Measurements from ENCODE around the gene GAS6. TPM values are rescaled to one million over a fixed set of nuclear protein-coding genes. Genes with fewer than 3 reads are reported as not detected.

The GAS6 gene
- polyA plus RNA-seq, 1 experiment = 374 TPM

DNA sequence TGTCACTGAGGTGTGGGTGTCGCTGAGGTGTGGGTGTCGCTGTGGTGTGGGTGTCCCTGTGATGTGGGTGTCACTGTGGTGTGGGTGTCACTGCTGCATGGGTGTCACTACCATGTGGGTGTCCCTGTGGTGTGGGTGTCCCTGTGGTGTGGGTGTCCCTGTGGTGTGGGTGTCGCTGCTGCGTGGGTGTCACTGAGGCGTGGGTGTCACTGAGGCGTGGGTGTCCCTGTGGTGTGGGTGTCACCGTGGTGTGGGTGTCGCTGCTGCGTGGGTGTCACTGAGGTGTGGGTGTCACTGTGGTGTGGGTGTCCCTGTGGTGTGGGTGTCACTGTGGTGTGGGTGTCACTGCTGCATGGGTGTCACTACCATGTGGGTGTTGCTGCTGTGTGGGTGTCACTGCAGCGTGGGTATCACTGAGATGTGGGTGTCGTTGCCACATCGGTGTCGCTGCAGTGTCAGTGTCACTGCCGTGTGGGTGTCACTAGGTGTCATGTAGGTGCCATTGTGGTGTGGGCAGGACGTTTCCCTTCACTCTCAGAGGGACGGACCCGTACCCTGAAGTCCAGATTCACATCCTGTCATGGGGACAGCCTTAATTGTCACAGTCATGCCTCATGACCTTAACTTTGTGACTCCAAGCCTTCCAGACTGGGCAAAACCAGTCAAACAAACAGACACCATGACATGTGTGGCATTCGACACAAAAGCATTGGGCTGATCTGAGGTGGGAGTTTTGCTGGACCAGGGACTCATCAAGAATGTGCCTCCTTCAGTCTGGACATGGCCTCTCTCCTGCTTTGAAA is 12.7 kb upstream of the GAS6 start:
- POLR2A ChIA-PET = no interaction called here
- CTCF ChIA-PET = no interaction called here
- no peak for DNase-seq (ENCODE audit: low read depth)
- H3K27me3 ChIP-seq (ENCODE audit: control insufficient read depth, insufficient read depth, low read length) = no peaks in the 10 kb centered on the region
- no peaks in the 10 kb centered on the region for H3K36me3 ChIP-seq (ENCODE audit: control insufficient read depth, insufficient read depth, low read length)
- H3K4me3 ChIP-seq (ENCODE audit: low read depth, low read length) = no peak overlapping the region
- TF ChIP-seq, protein P1, sequence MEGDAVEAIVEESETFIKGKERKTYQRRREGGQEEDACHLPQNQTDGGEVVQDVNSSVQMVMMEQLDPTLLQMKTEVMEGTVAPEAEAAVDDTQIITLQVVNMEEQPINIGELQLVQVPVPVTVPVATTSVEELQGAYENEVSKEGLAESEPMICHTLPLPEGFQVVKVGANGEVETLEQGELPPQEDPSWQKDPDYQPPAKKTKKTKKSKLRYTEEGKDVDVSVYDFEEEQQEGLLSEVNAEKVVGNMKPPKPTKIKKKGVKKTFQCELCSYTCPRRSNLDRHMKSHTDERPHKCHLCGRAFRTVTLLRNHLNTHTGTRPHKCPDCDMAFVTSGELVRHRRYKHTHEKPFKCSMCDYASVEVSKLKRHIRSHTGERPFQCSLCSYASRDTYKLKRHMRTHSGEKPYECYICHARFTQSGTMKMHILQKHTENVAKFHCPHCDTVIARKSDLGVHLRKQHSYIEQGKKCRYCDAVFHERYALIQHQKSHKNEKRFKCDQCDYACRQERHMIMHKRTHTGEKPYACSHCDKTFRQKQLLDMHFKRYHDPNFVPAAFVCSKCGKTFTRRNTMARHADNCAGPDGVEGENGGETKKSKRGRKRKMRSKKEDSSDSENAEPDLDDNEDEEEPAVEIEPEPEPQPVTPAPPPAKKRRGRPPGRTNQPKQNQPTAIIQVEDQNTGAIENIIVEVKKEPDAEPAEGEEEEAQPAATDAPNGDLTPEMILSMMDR (IDR thresholded peaks at IDR 0.05; ENCODE audit: insufficient read depth, low read depth, low read length) = no peak

DNA sequence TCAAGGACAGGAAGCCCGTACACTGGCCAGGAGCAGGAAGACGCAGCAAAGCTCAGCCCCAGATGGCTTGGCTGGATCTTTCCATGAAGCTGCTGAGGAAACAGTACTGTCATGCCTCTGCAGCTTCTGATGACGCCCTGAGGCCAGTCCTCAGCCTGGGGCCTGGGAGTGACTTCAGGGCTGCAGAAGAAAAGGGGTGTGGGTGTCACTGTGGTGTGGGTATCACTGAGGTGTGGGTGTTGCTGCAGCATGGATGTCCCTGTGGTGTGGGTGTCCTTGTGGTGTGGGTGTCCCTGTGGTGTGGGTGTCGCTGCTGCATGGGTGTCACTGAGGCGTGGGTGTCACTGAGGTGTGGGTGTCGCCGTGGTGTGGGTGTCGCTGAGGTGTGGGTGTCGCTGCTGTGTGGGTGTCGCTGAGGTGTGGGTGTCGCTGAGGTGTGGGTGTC is 12.0 kb upstream of the GAS6 start:
- Histone ChIP-seq H3K36me3 (ENCODE audit: control insufficient read depth, insufficient read depth, low read length) (no peaks in the 10 kb centered on the region), H3K4me3 (ENCODE audit: low read depth, low read length) (no peak overlapping the region), H3K27me3 (ENCODE audit: control insufficient read depth, insufficient read depth, low read length) (no peaks in the 10 kb centered on the region)
- CTCF ChIA-PET = no interaction called here
- POLR2A ChIA-PET = no interaction called here
- DNase-seq (ENCODE audit: low read depth) = no peak
- TF ChIP-seq, protein P1 (IDR thresholded peaks at IDR 0.05; ENCODE audit: insufficient read depth, low read depth, low read length) = no peak

DNA sequence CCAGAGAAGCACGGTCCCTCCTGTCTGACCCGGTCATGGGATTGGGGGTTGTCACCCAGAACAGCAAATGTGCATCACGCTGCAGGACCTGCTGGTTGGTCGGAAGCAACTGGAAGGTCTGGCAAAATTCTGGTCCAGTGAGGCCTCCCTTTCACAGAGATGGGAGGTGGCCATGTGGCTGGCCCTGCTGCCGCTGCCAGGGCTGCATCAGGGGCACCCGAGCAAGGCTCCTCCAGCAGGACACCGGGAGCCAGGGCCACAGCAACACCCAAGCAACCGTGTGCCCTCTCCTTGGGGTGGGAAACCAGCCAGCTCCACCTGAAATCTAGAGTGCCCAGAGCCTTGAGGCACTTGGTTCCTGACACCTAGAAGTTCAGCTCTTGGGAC is 11.5 kb upstream of the GAS6 start:
- H3K27me3 ChIP-seq (ENCODE audit: control insufficient read depth, insufficient read depth, low read length) = no peaks in the 10 kb centered on the region
- H3K4me3 ChIP-seq (ENCODE audit: low read depth, low read length) = no peak overlapping the region
- ChIA-PET POLR2A (no interaction called here), CTCF (no interaction called here)
- DNase-seq (ENCODE audit: low read depth) = no peak
- no peaks in the 10 kb centered on the region for H3K36me3 ChIP-seq (ENCODE audit: control insufficient read depth, insufficient read depth, low read length)
- TF ChIP-seq, protein P1 (IDR thresholded peaks at IDR 0.05; ENCODE audit: insufficient read depth, low read depth, low read length) = no peak

DNA sequence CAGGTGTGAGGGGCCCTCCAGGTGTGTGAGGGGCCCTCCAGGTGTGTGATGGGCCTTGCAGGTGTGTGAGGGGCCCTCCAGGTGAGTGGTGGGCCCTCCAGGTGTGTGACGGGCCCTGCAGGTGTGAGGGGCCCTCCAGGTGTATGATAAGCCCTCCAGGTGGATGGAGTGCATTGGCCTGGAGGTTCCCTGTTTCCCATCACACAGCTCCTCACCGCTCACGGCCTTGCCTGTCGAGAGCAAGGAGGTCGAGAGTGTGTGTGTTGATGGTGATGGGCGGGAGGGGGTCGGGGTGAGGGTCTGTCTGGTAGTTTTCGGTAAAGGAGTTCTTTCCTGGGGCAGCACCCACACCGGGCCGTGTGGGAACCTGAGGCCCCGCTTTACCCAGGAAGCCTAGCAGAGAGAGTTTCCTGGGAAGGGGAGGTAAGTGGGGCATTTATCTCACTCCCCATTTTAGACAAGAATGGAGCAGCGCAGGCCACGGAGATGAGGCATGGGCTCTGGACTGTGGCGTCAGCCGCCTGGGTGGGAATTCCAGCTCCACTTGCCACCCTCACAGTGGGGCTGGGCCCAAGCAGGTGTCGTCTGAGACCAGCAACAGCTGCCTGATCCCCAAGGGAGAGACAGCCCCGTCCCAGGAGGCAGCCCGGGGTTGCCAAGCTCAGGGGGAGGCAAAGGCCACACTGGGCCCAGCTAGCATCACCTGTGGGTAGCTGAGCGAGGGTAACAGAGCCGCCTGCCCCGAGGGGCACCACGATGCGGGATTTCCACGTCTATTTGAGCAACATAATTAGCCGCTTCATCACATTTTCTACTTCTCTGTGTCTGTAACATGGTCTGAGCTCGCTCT is 10.9 kb upstream of the GAS6 start:
- H3K36me3 ChIP-seq (ENCODE audit: control insufficient read depth, insufficient read depth, low read length) = no peaks in the 10 kb centered on the region
- TF ChIP-seq, protein P1 (IDR thresholded peaks at IDR 0.05; ENCODE audit: insufficient read depth, low read depth, low read length) = no peak
- no peak for DNase-seq (ENCODE audit: low read depth)
- CTCF ChIA-PET = no interaction called here
- no peaks in the 10 kb centered on the region for H3K27me3 ChIP-seq (ENCODE audit: control insufficient read depth, insufficient read depth, low read length)
- POLR2A ChIA-PET = no interaction called here
- no peak overlapping the region for H3K4me3 ChIP-seq (ENCODE audit: low read depth, low read length)

GRCh38 chr13:113874177-113874576 is 10.3 kb upstream of the GAS6 start:
- TF ChIP-seq, protein P1 (IDR thresholded peaks at IDR 0.05; ENCODE audit: insufficient read depth, low read depth, low read length) = no peak
- DNase-seq (ENCODE audit: low read depth) = no peak
- no peak overlapping the region for H3K4me3 ChIP-seq (ENCODE audit: low read depth, low read length)
- ChIA-PET POLR2A (no interaction called here), CTCF (no interaction called here)
- no peaks in the 10 kb centered on the region for H3K36me3 ChIP-seq (ENCODE audit: control insufficient read depth, insufficient read depth, low read length)
- no peaks in the 10 kb centered on the region for H3K27me3 ChIP-seq (ENCODE audit: control insufficient read depth, insufficient read depth, low read length)

All from BJ (cell line).